Gastroesophageal sphincter (tissue), 4 donors: ENCODE results near the gene PRND. TPM values are rescaled to one million over a fixed set of nuclear protein-coding genes. Genes with fewer than 3 reads are reported as not detected.

ENCODE experiments used
- ATAC-seq: fragments of 150-250 bp; one replicate; pipeline ENCODE4 v1.9.1; 2016; ENCODE audit warnings: mild to moderate bottlenecking, moderate library complexity
- H3K27ac ChIP-seq, 4 donors: fragments of 200-600 bp; sonication (generic) in 3 of 4; 1 replicate in 3 of 4; 2 replicates in 1 of 4; pipeline ENCODE4 v1.5.1; 2016 to 2019
- H3K27me3 ChIP-seq: fragments of 200-600 bp; sonication (generic); one replicate; pipeline ENCODE4 v1.5.1; 2019
- H3K36me3 ChIP-seq, 2 donors: fragments of 200-600 bp; sonication (generic); one replicate each; pipeline ENCODE4 v1.5.1; 2019; ENCODE audit warnings: control low read depth in 1 of 2
- H3K4me1 ChIP-seq, 3 donors: fragments of 200-600 bp; sonication (generic); 1 replicate in 2 of 3; 2 replicates in 1 of 3; pipeline ENCODE4 v1.5.1; 2016 to 2019; ENCODE audit warnings: control low read depth in 2 of 3
- H3K4me3 ChIP-seq, 2 donors: fragments of 200-600 bp; sonication (generic); one replicate each; pipeline ENCODE4 v1.5.1; 2019; ENCODE audit warnings: mild to moderate bottlenecking in 1 of 2, moderate library complexity in 1 of 2
- H3K9me3 ChIP-seq, 3 donors: fragments of 200-600 bp; sonication (generic); one replicate each; pipeline ENCODE4 v1.5.1; 2017 to 2019; ENCODE audit warnings: control low read depth in 2 of 3
- EP300 ChIP-seq: sonication (generic); formaldehyde crosslinking; IDR thresholded peaks from one replicate; pipeline ENCODE4 v1.6.1; 2017; ENCODE audit warnings: antibody characterized with exemption, mild to moderate bottlenecking
- POLR2A ChIP-seq, 2 donors: fragments of 450-650 bp; IDR thresholded peaks; one replicate each; pipeline ENCODE4 v1.6.1; 2017; ENCODE audit warnings: antibody characterized with exemption in 2 of 2, mild to moderate bottlenecking in 2 of 2, moderate library complexity in 1 of 2
- POLR2AphosphoS5 ChIP-seq: sonication (generic); formaldehyde crosslinking; IDR thresholded peaks from one replicate; pipeline ENCODE4 v1.6.1; 2017; ENCODE audit warnings: antibody characterized with exemption
- WGBS, 2 donors: methylation state at CpG; one replicate each; pipeline ENCODE4 v1.1.5; 2018; ENCODE audit warnings: low coverage in 1 of 2; 5-methylcytosine and 5-hydroxymethylcytosine counted together
- total RNA-seq, 4 donors: library from RNA; depleted of rRNA; stranded (reverse); fragments of >200 nt; gene quantifications; one replicate each; pipeline ENCODE4 v1.1.0, GENCODE V29; 2016
- TF ChIP-seq, protein P1 (sequence below), 4 experiments: fragments of 200-600 bp in 2 of 4; fragments of 450-650 bp in 2 of 4; sonication (generic) in 1 of 4; IDR thresholded peaks; one replicate each; pipeline ENCODE4 v1.5.1; 2017 to 2019; ENCODE audit warnings: antibody characterized with exemption in 4 of 4, mild to moderate bottlenecking in 2 of 4, moderate library complexity in 2 of 4

PRND gene
- total RNA-seq, 4 donors from 2014 or later: not detected

DNA sequence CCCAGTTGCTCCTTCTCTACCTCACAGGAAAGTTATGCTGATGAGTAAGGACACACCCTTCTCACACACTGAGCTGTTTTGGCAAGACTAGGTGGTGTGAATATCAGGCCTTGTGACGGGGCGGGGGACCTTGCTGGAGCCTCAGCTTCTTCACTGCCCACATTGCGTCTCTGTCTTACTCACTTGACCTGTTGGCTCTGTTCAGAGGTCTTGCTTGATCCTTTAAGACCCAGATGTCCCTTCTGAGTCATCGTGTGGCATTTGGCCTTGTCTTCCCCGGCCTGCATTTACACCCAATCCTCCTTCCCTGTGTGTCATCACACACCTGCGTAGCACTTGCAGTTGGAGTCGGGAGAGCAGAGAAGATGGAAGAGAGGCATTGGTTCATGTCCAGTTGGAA is 8.3 kb upstream of the PRND start:
- peaks cover 0 to 6% (median 0%) of the 10 kb centered on the region in 3 donors for H3K9me3 ChIP-seq
- no peaks in the 10 kb centered on the region for H3K4me1 ChIP-seq
- no peak for TF ChIP-seq POLR2A (IDR thresholded peaks at IDR 0.05)
- no peak for TF ChIP-seq EP300
- TF ChIP-seq, protein P1, sequence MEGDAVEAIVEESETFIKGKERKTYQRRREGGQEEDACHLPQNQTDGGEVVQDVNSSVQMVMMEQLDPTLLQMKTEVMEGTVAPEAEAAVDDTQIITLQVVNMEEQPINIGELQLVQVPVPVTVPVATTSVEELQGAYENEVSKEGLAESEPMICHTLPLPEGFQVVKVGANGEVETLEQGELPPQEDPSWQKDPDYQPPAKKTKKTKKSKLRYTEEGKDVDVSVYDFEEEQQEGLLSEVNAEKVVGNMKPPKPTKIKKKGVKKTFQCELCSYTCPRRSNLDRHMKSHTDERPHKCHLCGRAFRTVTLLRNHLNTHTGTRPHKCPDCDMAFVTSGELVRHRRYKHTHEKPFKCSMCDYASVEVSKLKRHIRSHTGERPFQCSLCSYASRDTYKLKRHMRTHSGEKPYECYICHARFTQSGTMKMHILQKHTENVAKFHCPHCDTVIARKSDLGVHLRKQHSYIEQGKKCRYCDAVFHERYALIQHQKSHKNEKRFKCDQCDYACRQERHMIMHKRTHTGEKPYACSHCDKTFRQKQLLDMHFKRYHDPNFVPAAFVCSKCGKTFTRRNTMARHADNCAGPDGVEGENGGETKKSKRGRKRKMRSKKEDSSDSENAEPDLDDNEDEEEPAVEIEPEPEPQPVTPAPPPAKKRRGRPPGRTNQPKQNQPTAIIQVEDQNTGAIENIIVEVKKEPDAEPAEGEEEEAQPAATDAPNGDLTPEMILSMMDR (IDR thresholded peaks at IDR 0.05): no peak
- no peak for TF ChIP-seq POLR2AphosphoS5
- H3K4me3 ChIP-seq: no peak overlapping the region
- H3K27me3 ChIP-seq: no peaks in the 10 kb centered on the region
- WGBS, 2 donors: 53% methylated on average over 4 of the region's 7 CpGs; no CpG with 5 or more reads in 1 of the 2 donors
- ATAC-seq: no peak
- H3K36me3 ChIP-seq: no peaks in the 10 kb centered on the region
- H3K27ac ChIP-seq: no peak overlapping the region

GRCh38 chr20:4714818-4715217 is 6.9 kb upstream of the PRND start:
- TF ChIP-seq, protein P1 (IDR thresholded peaks at IDR 0.05): no peak
- no peak for TF ChIP-seq POLR2A (IDR thresholded peaks at IDR 0.05)
- no peak for TF ChIP-seq POLR2AphosphoS5
- WGBS, 2 donors: 83% methylated on average over 1 of the region's 1 CpG; no CpG with 5 or more reads in 1 of the 2 donors
- no peak for ATAC-seq

GRCh38 chr20:4717816-4718570 is 3.7 kb upstream of the PRND start:
- ATAC-seq: no peak

More at GRCh38 chr20:4714818-4715217, 6.9 kb upstream of the PRND start:
- Histone ChIP-seq H3K4me3 (no peak overlapping the region), H3K27me3 (no peaks in the 10 kb centered on the region), H3K4me1 (no peaks in the 10 kb centered on the region), H3K36me3 (no peaks in the 10 kb centered on the region), H3K9me3 (no peaks in the 10 kb centered on the region), H3K27ac (no peak overlapping the region)

DNA sequence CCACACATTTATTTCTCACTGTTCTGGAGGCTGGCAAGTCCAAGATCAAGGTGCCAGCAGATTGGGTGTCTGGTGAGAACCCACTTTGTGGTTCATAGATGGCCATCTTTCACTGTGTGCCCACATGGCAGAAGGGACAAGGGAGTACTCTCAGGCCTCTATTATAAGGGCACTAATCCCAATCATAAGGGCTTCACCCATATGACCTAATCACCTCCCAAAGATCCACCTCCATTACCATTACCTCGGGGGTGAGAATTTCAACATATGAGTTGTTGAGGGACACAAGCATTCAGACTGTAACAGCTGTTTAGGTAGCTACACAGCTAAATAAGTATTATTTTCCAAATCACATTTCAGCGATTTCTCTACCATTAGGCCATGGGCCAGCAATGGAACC is 2.5 kb upstream of the PRND start:
- no peaks in the 10 kb centered on the region for H3K36me3 ChIP-seq
- TF ChIP-seq, protein P1 (IDR thresholded peaks at IDR 0.05): no peak
- H3K9me3 ChIP-seq: no peaks in the 10 kb centered on the region
- H3K4me3 ChIP-seq: no peak overlapping the region
- H3K4me1 ChIP-seq: peaks cover 0 to 12% (median 7%) of the 10 kb centered on the region in 3 donors
- H3K27ac ChIP-seq: no peak overlapping the region
- no peak for ATAC-seq
- peaks cover 4% of the 10 kb centered on the region for H3K27me3 ChIP-seq
- 100% methylated on average over 1 to 2 of the region's 2 CpGs for WGBS, 2 donors

More at GRCh38 chr20:4717816-4718570, 3.7 kb upstream of the PRND start:
- Histone ChIP-seq H3K9me3 (no peaks in the 10 kb centered on the region), H3K36me3 (no peaks in the 10 kb centered on the region), H3K4me1 (peaks cover 0 to 12% (median 7%) of the 10 kb centered on the region in 3 donors), H3K4me3 (no peak overlapping the region), H3K27me3 (peaks cover 4% of the 10 kb centered on the region), H3K27ac (no peak overlapping the region)
- WGBS, 2 donors: 78 to 89% methylated on average over 12 of the region's 12 CpGs
- no peak for TF ChIP-seq POLR2AphosphoS5
- TF ChIP-seq, protein P1 (IDR thresholded peaks at IDR 0.05): no peak
- TF ChIP-seq EP300: no peak
- TF ChIP-seq POLR2A (IDR thresholded peaks at IDR 0.05): no peak
